ENCODE measurements around the gene NACC2. TPM values are rescaled to one million over a fixed set of nuclear protein-coding genes. Genes with fewer than 3 reads are reported as not detected.

Gene NACC2
- polyA plus RNA-seq, 1 donor (not counting 4 experiments of a cell fraction or from before 2014, with no cell fraction given), result 4.6 TPM

- no peaks in the 10 kb centered on the region for H3K79me2 ChIP-seq (ENCODE audit: control insufficient read depth, insufficient read depth, low read length)
- H3K9ac ChIP-seq (ENCODE audit: control insufficient read depth, extremely low read depth, insufficient read depth, low read length), result no peak overlapping the region
- no peak for DNase-seq (ENCODE audit: low read depth, low spot score)
- no peak for TF ChIP-seq EZH2 (IDR thresholded peaks at IDR 0.05; ENCODE audit: low read length)
- TF ChIP-seq, protein P1, sequence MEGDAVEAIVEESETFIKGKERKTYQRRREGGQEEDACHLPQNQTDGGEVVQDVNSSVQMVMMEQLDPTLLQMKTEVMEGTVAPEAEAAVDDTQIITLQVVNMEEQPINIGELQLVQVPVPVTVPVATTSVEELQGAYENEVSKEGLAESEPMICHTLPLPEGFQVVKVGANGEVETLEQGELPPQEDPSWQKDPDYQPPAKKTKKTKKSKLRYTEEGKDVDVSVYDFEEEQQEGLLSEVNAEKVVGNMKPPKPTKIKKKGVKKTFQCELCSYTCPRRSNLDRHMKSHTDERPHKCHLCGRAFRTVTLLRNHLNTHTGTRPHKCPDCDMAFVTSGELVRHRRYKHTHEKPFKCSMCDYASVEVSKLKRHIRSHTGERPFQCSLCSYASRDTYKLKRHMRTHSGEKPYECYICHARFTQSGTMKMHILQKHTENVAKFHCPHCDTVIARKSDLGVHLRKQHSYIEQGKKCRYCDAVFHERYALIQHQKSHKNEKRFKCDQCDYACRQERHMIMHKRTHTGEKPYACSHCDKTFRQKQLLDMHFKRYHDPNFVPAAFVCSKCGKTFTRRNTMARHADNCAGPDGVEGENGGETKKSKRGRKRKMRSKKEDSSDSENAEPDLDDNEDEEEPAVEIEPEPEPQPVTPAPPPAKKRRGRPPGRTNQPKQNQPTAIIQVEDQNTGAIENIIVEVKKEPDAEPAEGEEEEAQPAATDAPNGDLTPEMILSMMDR (optimal IDR thresholded peaks at IDR 0.05 in 1 of 3, IDR thresholded peaks at IDR 0.05 in 1 of 3, conservative IDR thresholded peaks at IDR 0.05 in 1 of 3; ENCODE audit: extremely low read depth in 1 of 3, insufficient read depth in 2 of 3, low read length in 3 of 3), result no peak
- H3K9me1 ChIP-seq (ENCODE audit: control insufficient read depth, extremely low read depth, insufficient read depth, low read length), result no peaks in the 10 kb centered on the region
- H3K27ac ChIP-seq (ENCODE audit: control insufficient read depth, insufficient read depth, low read length), result no peak overlapping the region
- dilution Hi-C loops (cut with MboI; ENCODE audit: extremely low pct_ligation_motif_present, low sequenced_read_pairs), result no loop called here
- H3K4me1 ChIP-seq (ENCODE audit: control insufficient read depth, extremely low read depth, insufficient read depth, low read length), result no peaks in the 10 kb centered on the region
- no peak overlapping the region for H3K4me3 ChIP-seq (ENCODE audit: control insufficient read depth in 2 of 3, extremely low read depth in 1 of 3, insufficient read depth in 2 of 3, low read depth in 1 of 3, low read length in 3 of 3)
- H3K4me2 ChIP-seq (ENCODE audit: control insufficient read depth, extremely low read depth, insufficient read depth, low read depth, low read length), result no peak overlapping the region
- no peaks in the 10 kb centered on the region for H3K9me3 ChIP-seq (ENCODE audit: control insufficient read depth, low read depth, low read length)
- FAIRE-seq, result no peak
- no peaks in the 10 kb centered on the region for H3K36me3 ChIP-seq (ENCODE audit: control insufficient read depth in 2 of 2, extremely low read depth in 1 of 2, insufficient read depth in 2 of 2, low read length in 2 of 2)
- no peaks in the 10 kb centered on the region for H3K27me3 ChIP-seq (ENCODE audit: control insufficient read depth, extremely low read depth, insufficient read depth, low read length)
- no peak overlapping the region for H2AFZ ChIP-seq (ENCODE audit: control insufficient read depth, low read length)
- no peaks in the 10 kb centered on the region for H4K20me1 ChIP-seq (ENCODE audit: control insufficient read depth, extremely low read depth, insufficient read depth, low read length)
Observed at GRCh38 chr9:136002215-136002614, 92.9 kb downstream of the NACC2 start.

DNA sequence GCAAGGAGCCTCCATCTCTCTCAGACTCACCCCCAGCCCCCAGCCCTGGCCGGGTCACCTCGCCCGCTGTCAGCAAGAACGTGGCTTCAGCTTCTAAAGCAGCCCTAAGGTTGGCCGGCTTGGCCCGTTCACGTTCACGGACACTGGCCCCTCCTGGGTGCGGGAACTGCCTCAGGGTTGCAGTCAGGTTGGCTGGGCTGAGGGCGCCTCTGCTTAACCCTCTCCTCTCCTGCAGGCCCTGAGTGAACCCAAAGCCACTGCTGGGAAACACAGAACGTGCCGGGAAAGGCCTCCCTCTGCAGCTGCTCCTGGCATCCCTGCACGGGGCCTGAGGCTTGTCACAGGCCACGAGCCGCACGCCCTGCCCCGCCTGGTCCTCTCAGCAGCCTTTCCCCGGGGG lies 93.9 kb downstream of the NACC2 start:
- H3K36me3 ChIP-seq (ENCODE audit: control insufficient read depth in 2 of 2, extremely low read depth in 1 of 2, insufficient read depth in 2 of 2, low read length in 2 of 2), result no peaks in the 10 kb centered on the region
- no peaks in the 10 kb centered on the region for H3K4me1 ChIP-seq (ENCODE audit: control insufficient read depth, extremely low read depth, insufficient read depth, low read length)
- H3K27me3 ChIP-seq (ENCODE audit: control insufficient read depth, extremely low read depth, insufficient read depth, low read length), result no peaks in the 10 kb centered on the region
- no peak for DNase-seq (ENCODE audit: low read depth, low spot score)
- H3K79me2 ChIP-seq (ENCODE audit: control insufficient read depth, insufficient read depth, low read length), result no peaks in the 10 kb centered on the region
- TF ChIP-seq, protein P1 (optimal IDR thresholded peaks at IDR 0.05 in 1 of 3, IDR thresholded peaks at IDR 0.05 in 1 of 3, conservative IDR thresholded peaks at IDR 0.05 in 1 of 3; ENCODE audit: extremely low read depth in 1 of 3, insufficient read depth in 2 of 3, low read length in 3 of 3), result no peak
- no peak for TF ChIP-seq EZH2 (IDR thresholded peaks at IDR 0.05; ENCODE audit: low read length)
- no peaks in the 10 kb centered on the region for H3K9me1 ChIP-seq (ENCODE audit: control insufficient read depth, extremely low read depth, insufficient read depth, low read length)
- H3K9me3 ChIP-seq (ENCODE audit: control insufficient read depth, low read depth, low read length), result no peaks in the 10 kb centered on the region
- no peak overlapping the region for H3K27ac ChIP-seq (ENCODE audit: control insufficient read depth, insufficient read depth, low read length)
- no peak overlapping the region for H3K4me3 ChIP-seq (ENCODE audit: control insufficient read depth in 2 of 3, extremely low read depth in 1 of 3, insufficient read depth in 2 of 3, low read depth in 1 of 3, low read length in 3 of 3)
- dilution Hi-C loops (cut with MboI; ENCODE audit: extremely low pct_ligation_motif_present, low sequenced_read_pairs), result no loop called here
- H4K20me1 ChIP-seq (ENCODE audit: control insufficient read depth, extremely low read depth, insufficient read depth, low read length), result no peaks in the 10 kb centered on the region
- no peak overlapping the region for H2AFZ ChIP-seq (ENCODE audit: control insufficient read depth, low read length)
- H3K4me2 ChIP-seq (ENCODE audit: control insufficient read depth, extremely low read depth, insufficient read depth, low read depth, low read length), result no peak overlapping the region
- no peak for FAIRE-seq
- no peak overlapping the region for H3K9ac ChIP-seq (ENCODE audit: control insufficient read depth, extremely low read depth, insufficient read depth, low read length)
